ENCODE data around the gene MVB12B.

DNA sequence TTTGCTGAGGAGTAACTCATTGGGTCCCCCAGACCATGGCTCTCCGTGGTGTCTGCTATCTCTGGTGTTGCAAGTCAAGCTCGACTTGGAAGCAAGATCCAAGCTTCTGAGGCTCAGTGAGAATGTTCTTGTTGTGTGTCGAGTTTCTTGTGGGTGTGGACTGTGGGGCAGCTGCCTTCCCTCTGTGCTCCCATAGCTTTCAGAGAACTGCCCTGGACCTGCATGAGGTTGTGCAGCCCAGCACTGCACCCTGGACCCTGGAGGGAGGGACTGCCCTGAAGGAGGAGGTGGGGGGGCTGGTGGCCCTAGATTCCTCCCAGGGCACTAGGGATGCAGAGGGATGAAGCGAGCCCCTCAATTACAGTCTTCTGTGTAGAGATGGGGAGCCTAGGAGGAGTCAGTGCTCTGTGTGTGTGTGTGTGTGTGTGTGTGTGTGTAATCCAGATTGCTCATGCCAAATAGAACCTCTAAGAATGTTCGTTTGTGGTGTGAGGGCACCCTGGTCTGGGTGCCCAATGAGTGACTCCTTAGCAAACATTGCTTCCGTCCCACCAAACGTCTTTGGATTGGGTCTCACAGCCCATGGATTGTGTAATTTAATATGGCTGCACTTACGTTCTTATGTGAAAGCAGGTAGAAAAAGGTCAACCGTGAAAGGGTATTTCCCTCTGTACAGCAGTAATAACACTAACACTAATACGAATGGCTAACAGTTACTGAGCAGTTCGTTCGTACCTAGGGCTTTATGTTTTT lies 143.8 kb downstream of the MVB12B start:
- TF ChIP-seq EZH2 (IDR thresholded peaks at IDR 0.05; ENCODE audit: insufficient read depth, low read length), result no peak
- TF ChIP-seq CTCF (IDR thresholded peaks at IDR 0.05; ENCODE audit: insufficient read depth, low read depth, low read length), result no peak

Data from astrocyte (in vitro differentiated cells and primary cell).